SK-N-MC (cell line): Measurements from ENCODE around the gene RPGR.

Source experiments
- EZH2 ChIP-seq: fragments of 200-600 bp; sonication (generic); IDR thresholded peaks from one replicate; pipeline ENCODE4 v1.6.1; 2017; ENCODE audit warnings: antibody characterized with exemption
- FOXP2 ChIP-seq: optimal IDR thresholded peaks from 2 replicates; pipeline ENCODE3; 2011; ENCODE audit warnings: mild to moderate bottlenecking, moderate library complexity; ENCODE audit not compliant: insufficient read depth; ENCODE audit errors: extremely low read length, control extremely low read depth
- POLR2AphosphoS5 ChIP-seq: IDR thresholded peaks from 2 replicates; pipeline ENCODE4 v1.6.1; 2012; ENCODE audit warnings: mild to moderate bottlenecking, low read depth, low read length, borderline replicate concordance

GRCh38 chrX:38346150-38346549 lies 18.8 kb upstream of the RPGR start:
- TF ChIP-seq EZH2 (no peak), POLR2AphosphoS5 (no peak), FOXP2 (no peak)
